Esophagus squamous epithelium (tissue), 5 donors: ENCODE data around the gene ZRSR2. TPM values are rescaled to one million over a fixed set of nuclear protein-coding genes. Genes with fewer than 3 reads are reported as not detected.

Experiments
- DNase-seq: peaks from one replicate; lab custom pipeline; 2025; lab: John Stamatoyannopoulos, UW
- H3K27ac ChIP-seq, 4 donors: fragments of 200-600 bp; sonication (generic); one replicate each; pipeline ENCODE4 v1.5.1; 2016 to 2019; ENCODE audit warnings: mild to moderate bottlenecking in 1 of 4
- H3K27me3 ChIP-seq, 4 donors: fragments of 200-600 bp; sonication (generic); 1 replicate in 3 of 4; 2 replicates in 1 of 4; pipeline versions ENCODE4 v1.5.1 to v1.6.0; 2017 to 2021; ENCODE audit warnings: antibody characterized with exemption in 1 of 4
- H3K36me3 ChIP-seq, 3 donors: fragments of 200-600 bp; sonication (generic); one replicate each; pipeline ENCODE4 v1.5.1; 2016 to 2019
- H3K4me1 ChIP-seq, 3 donors: fragments of 200-600 bp; sonication (generic); one replicate each; pipeline ENCODE4 v1.5.1; 2017 to 2019
- H3K4me3 ChIP-seq, 4 donors: fragments of 200-600 bp; sonication (generic); 1 replicate in 3 of 4; 2 replicates in 1 of 4; pipeline ENCODE4 v1.5.1; 2016 to 2019; ENCODE audit warnings: mild to moderate bottlenecking in 2 of 4, moderate library complexity in 1 of 4
- H3K9me3 ChIP-seq, 3 donors: fragments of 200-600 bp; sonication (generic); one replicate each; pipeline ENCODE4 v1.5.1; 2016 to 2019
- POLR2A ChIP-seq, 4 donors: fragments of 450-650 bp; IDR thresholded peaks; one replicate each; pipeline ENCODE4 v1.6.1; 2017; ENCODE audit warnings: antibody characterized with exemption in 4 of 4, mild to moderate bottlenecking in 4 of 4, moderate library complexity in 3 of 4
- WGBS, 2 donors: methylation state at CpG; one replicate each; pipeline ENCODE4 v1.1.5; 2018; 5-methylcytosine and 5-hydroxymethylcytosine counted together
- intact Hi-C: fragments of 100-400 bp; cut with DNase I; formaldehyde crosslinking; loops from one replicate; pipeline ENCODE4 v1.15.0; 2022
- total RNA-seq, 4 donors: library from RNA; depleted of rRNA; stranded (reverse); fragments of >200 nt; gene quantifications; one replicate each; pipeline ENCODE4 v1.1.0, GENCODE V29; 2016
- TF ChIP-seq, protein P1 (sequence below), 6 experiments: fragments of 450-650 bp in 4 of 6; fragments of 200-600 bp in 2 of 6; sonication (generic) in 2 of 6; IDR thresholded peaks; one replicate each; pipeline ENCODE4 v1.5.1; 2016 to 2019; ENCODE audit warnings: antibody characterized with exemption in 6 of 6, mild to moderate bottlenecking in 4 of 6, moderate library complexity in 4 of 6
- donor health status: DM: yes; HTN: yes; CAD: no.

ZRSR2 gene
- total RNA-seq, 4 donors from 2014 or later: 2.5 to 6.5 (median 5.1) TPM

DNA sequence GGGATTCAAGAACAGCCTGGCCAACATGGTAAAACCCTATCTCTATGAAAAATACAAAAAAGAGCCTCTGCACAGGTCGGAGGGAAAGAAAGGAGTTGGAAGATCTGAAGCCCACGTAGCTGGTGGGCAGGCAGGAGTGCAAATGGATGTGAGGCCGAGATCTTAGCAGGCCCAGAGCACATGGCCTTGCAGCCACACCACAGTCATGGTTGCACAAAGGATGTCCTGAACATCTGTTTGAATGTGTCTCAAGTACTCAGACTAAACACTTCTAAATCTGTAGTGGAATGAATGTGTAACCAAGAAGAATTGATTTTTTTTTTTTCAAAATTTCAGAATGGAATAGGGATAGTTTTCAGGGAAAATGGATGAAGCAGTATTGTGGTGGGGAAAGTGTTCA lies 41.4 kb upstream of the ZRSR2 start:
- H3K4me3 ChIP-seq: no peak overlapping the region
- 73 to 86% methylated on average over 3 of the region's 3 CpGs for WGBS, 2 donors
- peak overlapping the region in 2 of 4 donors; percentile 70 to 82 for H3K27ac ChIP-seq
- intact Hi-C loops: no loop called here
- no peak for DNase-seq
- peaks cover 0 to 18% (median 3%) of the 10 kb centered on the region in 3 donors for H3K4me1 ChIP-seq
- TF ChIP-seq, protein P1, sequence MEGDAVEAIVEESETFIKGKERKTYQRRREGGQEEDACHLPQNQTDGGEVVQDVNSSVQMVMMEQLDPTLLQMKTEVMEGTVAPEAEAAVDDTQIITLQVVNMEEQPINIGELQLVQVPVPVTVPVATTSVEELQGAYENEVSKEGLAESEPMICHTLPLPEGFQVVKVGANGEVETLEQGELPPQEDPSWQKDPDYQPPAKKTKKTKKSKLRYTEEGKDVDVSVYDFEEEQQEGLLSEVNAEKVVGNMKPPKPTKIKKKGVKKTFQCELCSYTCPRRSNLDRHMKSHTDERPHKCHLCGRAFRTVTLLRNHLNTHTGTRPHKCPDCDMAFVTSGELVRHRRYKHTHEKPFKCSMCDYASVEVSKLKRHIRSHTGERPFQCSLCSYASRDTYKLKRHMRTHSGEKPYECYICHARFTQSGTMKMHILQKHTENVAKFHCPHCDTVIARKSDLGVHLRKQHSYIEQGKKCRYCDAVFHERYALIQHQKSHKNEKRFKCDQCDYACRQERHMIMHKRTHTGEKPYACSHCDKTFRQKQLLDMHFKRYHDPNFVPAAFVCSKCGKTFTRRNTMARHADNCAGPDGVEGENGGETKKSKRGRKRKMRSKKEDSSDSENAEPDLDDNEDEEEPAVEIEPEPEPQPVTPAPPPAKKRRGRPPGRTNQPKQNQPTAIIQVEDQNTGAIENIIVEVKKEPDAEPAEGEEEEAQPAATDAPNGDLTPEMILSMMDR (IDR thresholded peaks at IDR 0.05): no peak
- no peak for TF ChIP-seq POLR2A (IDR thresholded peaks at IDR 0.05)
- H3K36me3 ChIP-seq: no peaks in the 10 kb centered on the region
- H3K9me3 ChIP-seq: no peaks in the 10 kb centered on the region
- H3K27me3 ChIP-seq: no peaks in the 10 kb centered on the region

DNA sequence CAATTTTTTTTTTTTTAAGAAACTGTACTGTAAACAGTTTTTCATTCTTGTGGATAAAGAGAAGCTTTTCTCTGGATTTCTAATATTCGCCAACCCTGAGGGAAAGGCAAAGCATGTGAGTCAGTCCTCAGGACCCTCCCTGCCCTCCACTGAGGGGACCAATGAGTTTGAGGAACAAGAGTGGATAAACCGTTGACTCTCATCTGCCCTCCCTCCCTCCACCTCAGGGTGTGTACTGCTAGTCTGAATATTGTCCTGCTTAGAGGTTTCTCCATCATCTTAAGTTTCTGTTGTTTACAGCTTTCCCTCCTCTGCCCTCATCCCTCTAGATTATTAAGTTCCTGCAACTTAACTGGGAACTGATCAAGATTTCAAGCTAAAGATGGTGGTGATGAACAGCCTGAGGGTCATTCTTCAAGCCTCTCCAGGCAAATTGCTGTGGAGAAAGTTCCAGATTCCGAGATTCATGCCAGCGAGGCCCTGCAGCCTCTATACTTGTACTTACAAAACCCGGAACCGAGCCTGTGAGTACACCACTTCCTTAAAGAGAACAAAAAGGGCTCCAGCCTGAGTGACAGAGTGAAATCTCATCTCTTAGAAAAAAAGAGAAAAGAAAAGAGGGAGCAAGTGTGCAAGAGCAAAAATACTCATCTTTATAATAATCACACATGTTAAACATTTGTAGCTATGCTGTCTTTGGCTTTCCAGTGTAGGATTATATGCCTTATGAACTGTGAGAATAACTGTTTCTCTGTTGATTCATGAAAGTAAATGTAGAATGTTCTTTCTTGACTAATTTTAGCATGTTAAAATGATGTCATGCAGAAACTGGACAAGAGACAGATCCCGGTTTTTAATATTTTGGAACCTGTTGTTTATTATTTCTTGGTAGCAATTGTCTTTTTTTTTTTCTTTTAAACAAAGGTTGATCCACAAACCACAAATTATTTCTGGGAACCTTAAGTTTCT lies 40.4 kb upstream of the ZRSR2 start:
- TF ChIP-seq, protein P1 (IDR thresholded peaks at IDR 0.05): no peak
- no peak for TF ChIP-seq POLR2A (IDR thresholded peaks at IDR 0.05)
- 21 to 49% methylated on average over 6 to 7 of the region's 7 CpGs for WGBS, 2 donors

GRCh38 chrX:15750611-15751154 lies 39.6 kb upstream of the ZRSR2 start:
- Histone ChIP-seq H3K36me3 (no peaks in the 10 kb centered on the region), H3K27ac (peak overlapping the region; percentile 27 to 78 (median 70)), H3K27me3 (no peaks in the 10 kb centered on the region), H3K4me3 (no peak overlapping the region), H3K9me3 (no peaks in the 10 kb centered on the region), H3K4me1 (peaks cover 0 to 18% (median 3%) of the 10 kb centered on the region in 3 donors)
- DNase-seq: no peak
- intact Hi-C loops: no loop called here
- TF ChIP-seq, protein P1 (IDR thresholded peaks at IDR 0.05): no peak
- TF ChIP-seq POLR2A (IDR thresholded peaks at IDR 0.05): no peak
- 30 to 48% methylated on average over 4 to 5 of the region's 5 CpGs for WGBS, 2 donors

More for the DNA sequence above, 40.4 kb upstream of the ZRSR2 start:
- H3K4me3 ChIP-seq: no peak overlapping the region
- no peaks in the 10 kb centered on the region for H3K9me3 ChIP-seq
- intact Hi-C loops: no loop called here
- H3K36me3 ChIP-seq: no peaks in the 10 kb centered on the region
- no peak for DNase-seq
- peaks cover 0 to 18% (median 3%) of the 10 kb centered on the region in 3 donors for H3K4me1 ChIP-seq
- peak overlapping the region; percentile 39 to 82 (median 74) for H3K27ac ChIP-seq
- H3K27me3 ChIP-seq: no peaks in the 10 kb centered on the region

DNA sequence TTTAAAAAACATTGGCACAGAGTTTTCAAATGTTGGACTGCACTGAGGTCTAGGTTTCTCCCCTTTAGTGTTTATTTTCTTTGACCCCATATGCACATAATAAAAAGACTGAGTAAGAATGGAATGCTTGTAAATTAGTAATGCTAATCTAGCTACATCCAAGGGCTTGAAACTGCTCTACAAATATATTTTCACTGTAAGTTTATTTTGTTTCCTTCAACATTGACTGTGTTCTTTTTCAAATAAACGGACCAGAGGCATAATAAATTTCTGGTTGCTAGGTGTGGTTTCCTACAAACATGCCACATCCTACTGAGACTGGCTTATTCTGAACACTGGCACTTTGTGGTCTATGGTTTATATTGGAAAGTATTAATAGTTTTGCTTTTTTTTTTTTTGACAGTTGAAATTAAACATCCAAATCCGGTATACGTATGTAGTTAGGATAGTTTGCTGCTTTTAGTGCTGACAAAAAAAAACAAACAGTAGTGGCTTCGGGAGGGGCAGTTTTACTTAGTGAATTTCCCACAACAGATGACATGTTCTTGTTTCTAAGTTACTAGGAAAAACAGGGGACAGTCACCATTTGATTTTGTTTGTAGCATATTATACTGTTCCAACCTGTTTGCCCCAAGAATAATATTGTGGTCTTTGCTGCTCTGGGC lies 39.0 kb upstream of the ZRSR2 start:
- H3K36me3 ChIP-seq: no peaks in the 10 kb centered on the region
- H3K27ac ChIP-seq: peak overlapping the region; percentile 27 to 78 (median 70)
- no peaks in the 10 kb centered on the region for H3K9me3 ChIP-seq
- 33 to 48% methylated on average over 4 of the region's 4 CpGs for WGBS, 2 donors
- H3K4me3 ChIP-seq: no peak overlapping the region
- intact Hi-C loops: no loop called here
- no peak for TF ChIP-seq POLR2A (IDR thresholded peaks at IDR 0.05)
- TF ChIP-seq, protein P1 (IDR thresholded peaks at IDR 0.05): no peak
- H3K4me1 ChIP-seq: peaks cover 0 to 18% (median 3%) of the 10 kb centered on the region in 3 donors
- H3K27me3 ChIP-seq: no peaks in the 10 kb centered on the region
- DNase-seq: no peak
